ENCODE data around the gene SPIN4. TPM values are rescaled to one million over a fixed set of nuclear protein-coding genes. Genes with fewer than 3 reads are reported as not detected.

The SPIN4 gene
- 9.0 TPM for total RNA-seq (2021; ENCODE audit: unreplicated experiment)
- polyA plus RNA-seq (2012) = 4.9 and 5.3 TPM in 2 replicates
- Bru-seq, nascent RNA = percentile 76 among the genes with signal in this experiment
- BruChase-seq, experiment 1, labeled RNA remaining after a 6-hour chase = percentile 97 among the genes with signal in this experiment
- percentile 97 among the genes with signal in this experiment for BruChase-seq, experiment 2, labeled RNA remaining after a 2-hour chase
- long read RNA-seq, full-length matches to known transcripts = 1 of 1 reads
- long read RNA-seq, partial matches to known transcripts = 0 of 1 reads
- long read RNA-seq, other reads (novel, unspliced or antisense) = 0 of 1 reads

DNA sequence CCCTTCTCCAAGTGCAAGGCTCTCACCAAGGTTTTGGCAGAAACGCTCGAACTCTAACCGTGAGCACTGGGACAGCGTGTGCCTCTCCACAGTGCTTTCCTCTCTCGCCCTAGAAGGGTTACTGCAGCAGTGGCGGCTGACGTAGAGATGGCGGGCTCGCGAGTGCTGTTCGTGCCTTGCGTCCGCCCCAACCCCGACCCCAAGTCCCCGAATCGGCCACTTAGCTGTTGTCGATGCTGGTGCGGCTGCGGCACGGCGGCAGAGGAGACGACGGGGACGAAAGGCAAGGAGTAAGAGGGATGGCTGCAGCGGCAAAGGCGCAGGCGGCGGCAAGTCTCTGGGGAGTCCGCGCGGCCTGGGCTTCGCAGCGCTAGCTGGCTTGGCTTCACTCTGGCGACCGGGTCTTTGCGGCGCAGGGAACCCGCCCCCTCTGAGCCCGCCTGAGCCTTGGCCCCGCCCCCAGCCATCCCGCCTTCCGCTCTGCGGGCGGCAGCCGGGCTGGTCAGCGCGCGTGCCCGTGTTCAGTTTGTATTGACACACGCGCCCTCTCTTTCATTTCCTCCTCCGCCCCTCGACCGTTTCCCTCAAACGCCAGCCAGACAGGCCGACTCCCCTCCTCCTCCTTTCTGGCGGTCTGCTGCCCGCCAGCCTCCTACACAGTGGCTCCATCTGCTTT is at the start of gene SPIN4:
TSS of gene SPIN4 (minus strand) at position 392 of the 676 bp plus-strand sequence. CDS start 513 bp downstream, outside the sequence.
- Histone ChIP-seq H3K27ac (ENCODE audit: low read depth, low read length) (peak within 1 kb of the TSS; percentile 77), H3K9me3 (ENCODE audit: control insufficient read depth in 1 of 2, insufficient read depth in 1 of 2, low read depth in 1 of 2, low read length in 2 of 2) (no peaks in the 10 kb centered on the region), H3K9me2 (ENCODE audit: insufficient read depth) (no peaks in the 10 kb centered on the region), H3K79me2 (ENCODE audit: insufficient read depth, low read length) (peaks cover 23% of the 10 kb centered on the region), H3K36me3 (ENCODE audit: control insufficient read depth in 1 of 2, insufficient read depth in 2 of 2, low read length in 2 of 2) (no peaks in the 10 kb centered on the region), H3K27me3 (ENCODE audit: insufficient read depth, low read length) (no peaks in the 10 kb centered on the region), H2AFZ (ENCODE audit: low read depth, low read length, poor library complexity, severe bottlenecking) (no peak within 1 kb of the TSS), H4K20me1 (ENCODE audit: insufficient read depth) (no peaks in the 10 kb centered on the region), H3K9ac (ENCODE audit: low read length) (peak within 1 kb of the TSS; percentile 78), H3K4me3 (replicated peaks in 1 of 2; ENCODE audit: low read depth in 1 of 2, low read length in 2 of 2) (peak within 1 kb of the TSS; percentile 57 to 66), H3K4me2 (ENCODE audit: low read length) (peak within 1 kb of the TSS; percentile 81), H3K4me1 (ENCODE audit: control insufficient read depth in 1 of 2, insufficient read depth in 2 of 2, low read length in 2 of 2) (peaks cover 5 to 6% of the 10 kb centered on the region in 2 experiments)
- TF ChIP-seq, protein P1, sequence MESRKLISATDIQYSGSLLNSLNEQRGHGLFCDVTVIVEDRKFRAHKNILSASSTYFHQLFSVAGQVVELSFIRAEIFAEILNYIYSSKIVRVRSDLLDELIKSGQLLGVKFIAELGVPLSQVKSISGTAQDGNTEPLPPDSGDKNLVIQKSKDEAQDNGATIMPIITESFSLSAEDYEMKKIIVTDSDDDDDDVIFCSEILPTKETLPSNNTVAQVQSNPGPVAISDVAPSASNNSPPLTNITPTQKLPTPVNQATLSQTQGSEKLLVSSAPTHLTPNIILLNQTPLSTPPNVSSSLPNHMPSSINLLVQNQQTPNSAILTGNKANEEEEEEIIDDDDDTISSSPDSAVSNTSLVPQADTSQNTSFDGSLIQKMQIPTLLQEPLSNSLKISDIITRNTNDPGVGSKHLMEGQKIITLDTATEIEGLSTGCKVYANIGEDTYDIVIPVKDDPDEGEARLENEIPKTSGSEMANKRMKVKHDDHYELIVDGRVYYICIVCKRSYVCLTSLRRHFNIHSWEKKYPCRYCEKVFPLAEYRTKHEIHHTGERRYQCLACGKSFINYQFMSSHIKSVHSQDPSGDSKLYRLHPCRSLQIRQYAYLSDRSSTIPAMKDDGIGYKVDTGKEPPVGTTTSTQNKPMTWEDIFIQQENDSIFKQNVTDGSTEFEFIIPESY (IDR thresholded peaks at IDR 0.05; ENCODE audit: extremely low read depth, insufficient replicate concordance, low read length) = no peak
- peak; percentile 42 for TF ChIP-seq TCF7L2 (IDR thresholded peaks at IDR 0.05; ENCODE audit: borderline replicate concordance, extremely low read depth, insufficient read depth, insufficient read length)
- TF ChIP-seq YY1 (IDR thresholded peaks at IDR 0.05; ENCODE audit: extremely low read depth, insufficient replicate concordance, low read depth, low read length) = no peak
- TF ChIP-seq FOSL1 (IDR thresholded peaks at IDR 0.05; ENCODE audit: low read depth) = 0 out of 2 replicates have a peak, but pooled peaks have one; percentile 6
- TF ChIP-seq POLR2A (IDR thresholded peaks at IDR 0.05; ENCODE audit: borderline replicate concordance, extremely low read depth, insufficient read depth, insufficient read length) = peak; percentile 45
- peak; percentile 48; the same call in 1 of the 2 replicates for TF ChIP-seq SIN3A (IDR thresholded peaks at IDR 0.05; ENCODE audit: low read depth)
- TF ChIP-seq ZFX (IDR thresholded peaks at IDR 0.05) = no peak
- TF ChIP-seq, protein P2, sequence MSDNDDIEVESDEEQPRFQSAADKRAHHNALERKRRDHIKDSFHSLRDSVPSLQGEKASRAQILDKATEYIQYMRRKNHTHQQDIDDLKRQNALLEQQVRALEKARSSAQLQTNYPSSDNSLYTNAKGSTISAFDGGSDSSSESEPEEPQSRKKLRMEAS (IDR thresholded peaks at IDR 0.05) = peak; percentile 93
- TF ChIP-seq EGR1 (IDR thresholded peaks at IDR 0.05; ENCODE audit: low read depth) = peak; percentile 34; the same call in 1 of the 2 replicates
- TF ChIP-seq POLR2AphosphoS5 (IDR thresholded peaks at IDR 0.05; ENCODE audit: low read depth, low read length) = peak; percentile 76
- TF ChIP-seq ELF1 (IDR thresholded peaks at IDR 0.05; ENCODE audit: borderline replicate concordance, low read depth) = peak; percentile 33; the same call in 1 of the 2 replicates
- TF ChIP-seq, protein P3, sequence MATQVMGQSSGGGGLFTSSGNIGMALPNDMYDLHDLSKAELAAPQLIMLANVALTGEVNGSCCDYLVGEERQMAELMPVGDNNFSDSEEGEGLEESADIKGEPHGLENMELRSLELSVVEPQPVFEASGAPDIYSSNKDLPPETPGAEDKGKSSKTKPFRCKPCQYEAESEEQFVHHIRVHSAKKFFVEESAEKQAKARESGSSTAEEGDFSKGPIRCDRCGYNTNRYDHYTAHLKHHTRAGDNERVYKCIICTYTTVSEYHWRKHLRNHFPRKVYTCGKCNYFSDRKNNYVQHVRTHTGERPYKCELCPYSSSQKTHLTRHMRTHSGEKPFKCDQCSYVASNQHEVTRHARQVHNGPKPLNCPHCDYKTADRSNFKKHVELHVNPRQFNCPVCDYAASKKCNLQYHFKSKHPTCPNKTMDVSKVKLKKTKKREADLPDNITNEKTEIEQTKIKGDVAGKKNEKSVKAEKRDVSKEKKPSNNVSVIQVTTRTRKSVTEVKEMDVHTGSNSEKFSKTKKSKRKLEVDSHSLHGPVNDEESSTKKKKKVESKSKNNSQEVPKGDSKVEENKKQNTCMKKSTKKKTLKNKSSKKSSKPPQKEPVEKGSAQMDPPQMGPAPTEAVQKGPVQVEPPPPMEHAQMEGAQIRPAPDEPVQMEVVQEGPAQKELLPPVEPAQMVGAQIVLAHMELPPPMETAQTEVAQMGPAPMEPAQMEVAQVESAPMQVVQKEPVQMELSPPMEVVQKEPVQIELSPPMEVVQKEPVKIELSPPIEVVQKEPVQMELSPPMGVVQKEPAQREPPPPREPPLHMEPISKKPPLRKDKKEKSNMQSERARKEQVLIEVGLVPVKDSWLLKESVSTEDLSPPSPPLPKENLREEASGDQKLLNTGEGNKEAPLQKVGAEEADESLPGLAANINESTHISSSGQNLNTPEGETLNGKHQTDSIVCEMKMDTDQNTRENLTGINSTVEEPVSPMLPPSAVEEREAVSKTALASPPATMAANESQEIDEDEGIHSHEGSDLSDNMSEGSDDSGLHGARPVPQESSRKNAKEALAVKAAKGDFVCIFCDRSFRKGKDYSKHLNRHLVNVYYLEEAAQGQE (IDR thresholded peaks at IDR 0.05; ENCODE audit: low read depth) = no peak
- peak; percentile 72; the same call in 1 of the 2 replicates for TF ChIP-seq CBX3 (IDR thresholded peaks at IDR 0.05; ENCODE audit: low read depth)
- peak; percentile 44 for TF ChIP-seq SP1 (IDR thresholded peaks at IDR 0.05; ENCODE audit: low read depth)
- no peak for TF ChIP-seq CEBPB (IDR thresholded peaks at IDR 0.05; ENCODE audit: low read depth)
- TF ChIP-seq SRF (IDR thresholded peaks at IDR 0.05; ENCODE audit: low read depth) = peak; percentile 26; the same call in 1 of the 2 replicates
- intact Hi-C loops (cut with micrococcal nuclease) = no loop called here
- ATAC-seq = peak; percentile 96
- peak; percentile 54 for DNase-seq (ENCODE audit: low read depth, low spot score)
- ChIA-PET POLR2A (interaction anchor here (0.9 kb wide), 1 partner anchor 13 kb away, joined by 3 read pairs; no protein-coding TSS in a partner anchor), CTCF (no interaction called here), RAD21 (ENCODE audit: low non-redundant PET in 1 of 2, low total read pairs in 2 of 2, uncharacterized antibody in 2 of 2, unreplicated experiment in 2 of 2) (no interaction called here)
- no TSS peak for BruUV-seq (replicated peaks)

All from HCT116 (cell line).